MM.1S (cell line): ENCODE data around the gene PPP1R12A.

Source experiments
- DNase-seq: peaks from one replicate; pipeline ENCODE4 v3.0.0-alpha.2; 2015
- H2AFZ ChIP-seq: fragments of 300-600 bp; sonication (generic); 2 replicates; pipeline ENCODE4 v1.6.0; 2016; ENCODE audit warnings: antibody characterized with exemption, low read length
- H3F3A ChIP-seq: fragments of 300-600 bp; sonication (generic); 2 replicates; pipeline ENCODE4 v1.6.1; 2016; ENCODE audit warnings: mild to moderate bottlenecking, antibody characterized with exemption, low read length, moderate library complexity, mixed read lengths; ENCODE audit not compliant: insufficient read depth
- H3K27ac ChIP-seq: fragments of 300-600 bp; sonication (generic); 2 replicates; pipeline ENCODE4 v1.5.1; 2016; ENCODE audit warnings: mild to moderate bottlenecking, low read length
- H3K27me3 ChIP-seq: fragments of 300-600 bp; sonication (generic); replicated peaks from 2 replicates; pipeline ENCODE4 v1.6.0; 2016; ENCODE audit warnings: low read length; ENCODE audit not compliant: insufficient read depth
- H3K36me3 ChIP-seq: fragments of 300-600 bp; sonication (generic); replicated peaks from 2 replicates; pipeline ENCODE4 v1.6.1; 2016; ENCODE audit warnings: mild to moderate bottlenecking, low read length, mixed read lengths; ENCODE audit not compliant: insufficient read depth
- H3K4me1 ChIP-seq: fragments of 300-600 bp; sonication (generic); 2 replicates; pipeline ENCODE4 v1.6.1; 2016; ENCODE audit warnings: low read length, mixed read lengths
- H3K4me2 ChIP-seq: fragments of 300-600 bp; sonication (generic); 2 replicates; pipeline ENCODE4 v1.6.0; 2016; ENCODE audit warnings: low read depth, low read length
- H3K4me3 ChIP-seq: fragments of 300-600 bp; sonication (generic); 2 replicates; pipeline ENCODE4 v1.5.1; 2016; ENCODE audit warnings: low read length, mixed read lengths
- H3K79me2 ChIP-seq: fragments of 300-600 bp; sonication (generic); 2 replicates; pipeline ENCODE4 v1.6.1; 2016; ENCODE audit warnings: mixed run types, low read length, mixed read lengths
- H3K9ac ChIP-seq: fragments of 300-600 bp; sonication (generic); 2 replicates; pipeline ENCODE4 v1.6.1; 2016; ENCODE audit warnings: low read length, mixed read lengths
- H3K9me2 ChIP-seq: fragments of 300-600 bp; sonication (generic); replicated peaks from 2 replicates; pipeline ENCODE4 v1.6.1; 2016; ENCODE audit warnings: mild to moderate bottlenecking, low read length, mixed read lengths; ENCODE audit not compliant: insufficient read depth
- H3K9me3 ChIP-seq: fragments of 300-600 bp; sonication (generic); replicated peaks from 2 replicates; pipeline ENCODE4 v1.6.1; 2016; ENCODE audit warnings: mild to moderate bottlenecking, low read length, mixed read lengths; ENCODE audit not compliant: insufficient read depth
- H4K20me1 ChIP-seq: fragments of 300-600 bp; sonication (generic); 2 replicates; pipeline ENCODE4 v1.6.1; 2016; ENCODE audit warnings: mild to moderate bottlenecking, low read length, moderate library complexity, mixed read lengths; ENCODE audit not compliant: insufficient read depth
- EZH2 ChIP-seq: fragments of 300-600 bp; sonication (generic); optimal IDR thresholded peaks from 2 replicates; pipeline ENCODE3; 2017; ENCODE audit warnings: low read depth, mild to moderate bottlenecking, antibody characterized with exemption, low read length, mixed read lengths
- EZH2phosphoT487 ChIP-seq: fragments of 300-600 bp; sonication (generic); IDR thresholded peaks from 2 replicates; pipeline ENCODE4 v1.6.1; 2018; ENCODE audit warnings: antibody characterized with exemption, low read length
- TF ChIP-seq, protein P1 (sequence below): fragments of 300-600 bp; sonication (generic); IDR thresholded peaks from 2 replicates; pipeline ENCODE4 v1.5.1; 2016; ENCODE audit warnings: antibody characterized with exemption, low read length, mixed read lengths

Gene PPP1R12A

DNA sequence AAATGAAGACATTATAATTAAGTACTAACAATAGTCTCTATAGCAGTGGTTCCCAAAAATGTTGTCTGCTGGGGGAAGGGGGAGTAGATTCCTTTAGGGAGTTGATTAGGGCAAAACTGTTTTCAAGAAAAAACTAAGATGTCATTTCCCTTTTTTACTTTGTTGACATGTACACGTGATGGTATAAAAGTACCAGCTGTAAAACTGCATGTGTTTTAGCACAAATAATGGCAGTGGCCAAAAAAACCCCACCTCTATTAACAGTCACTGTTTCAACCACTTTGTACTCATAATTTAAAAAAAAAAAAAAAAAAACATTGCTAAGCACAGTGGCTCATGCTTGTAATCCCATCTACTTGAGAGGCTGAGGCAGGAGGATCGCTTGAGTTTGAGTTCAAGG is 61.7 kb downstream of the PPP1R12A start:
- Histone ChIP-seq H3K27me3 (no peaks in the 10 kb centered on the region), H3K4me3 (no peak overlapping the region), H4K20me1 (no peaks in the 10 kb centered on the region), H2AFZ (no peak overlapping the region), H3K4me1 (no peaks in the 10 kb centered on the region), H3K9ac (no peak overlapping the region), H3F3A (no peaks in the 10 kb centered on the region), H3K36me3 (peaks cover 10% of the 10 kb centered on the region; the same call in 1 of the 2 replicates), H3K4me2 (no peak overlapping the region), H3K9me2 (no peaks in the 10 kb centered on the region), H3K79me2 (peaks cover 87% of the 10 kb centered on the region), H3K9me3 (no peaks in the 10 kb centered on the region), H3K27ac (no peak overlapping the region)
- TF ChIP-seq, protein P1, sequence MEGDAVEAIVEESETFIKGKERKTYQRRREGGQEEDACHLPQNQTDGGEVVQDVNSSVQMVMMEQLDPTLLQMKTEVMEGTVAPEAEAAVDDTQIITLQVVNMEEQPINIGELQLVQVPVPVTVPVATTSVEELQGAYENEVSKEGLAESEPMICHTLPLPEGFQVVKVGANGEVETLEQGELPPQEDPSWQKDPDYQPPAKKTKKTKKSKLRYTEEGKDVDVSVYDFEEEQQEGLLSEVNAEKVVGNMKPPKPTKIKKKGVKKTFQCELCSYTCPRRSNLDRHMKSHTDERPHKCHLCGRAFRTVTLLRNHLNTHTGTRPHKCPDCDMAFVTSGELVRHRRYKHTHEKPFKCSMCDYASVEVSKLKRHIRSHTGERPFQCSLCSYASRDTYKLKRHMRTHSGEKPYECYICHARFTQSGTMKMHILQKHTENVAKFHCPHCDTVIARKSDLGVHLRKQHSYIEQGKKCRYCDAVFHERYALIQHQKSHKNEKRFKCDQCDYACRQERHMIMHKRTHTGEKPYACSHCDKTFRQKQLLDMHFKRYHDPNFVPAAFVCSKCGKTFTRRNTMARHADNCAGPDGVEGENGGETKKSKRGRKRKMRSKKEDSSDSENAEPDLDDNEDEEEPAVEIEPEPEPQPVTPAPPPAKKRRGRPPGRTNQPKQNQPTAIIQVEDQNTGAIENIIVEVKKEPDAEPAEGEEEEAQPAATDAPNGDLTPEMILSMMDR, result no peak
- TF ChIP-seq EZH2phosphoT487, result no peak
- TF ChIP-seq EZH2, result no peak
- DNase-seq, result no peak

DNA sequence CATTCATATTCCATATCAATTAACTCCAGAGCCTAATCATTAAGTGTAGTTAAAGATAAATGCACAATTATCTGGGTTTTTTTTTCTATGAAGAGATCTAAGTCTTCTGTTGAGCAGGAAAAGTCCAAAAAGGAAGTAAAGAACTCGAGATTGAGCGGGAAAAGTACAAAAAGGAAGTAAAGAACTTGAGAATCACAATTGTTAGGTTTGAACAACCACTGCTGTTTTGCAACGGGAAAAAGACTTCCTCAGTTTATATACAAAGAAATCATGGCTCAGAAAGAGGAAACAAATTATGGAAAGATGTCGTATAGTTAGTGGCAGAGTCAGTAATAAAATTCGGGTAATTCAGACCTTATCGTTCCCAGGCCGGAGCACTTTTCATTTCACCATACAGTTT is 63.3 kb downstream of the PPP1R12A start:
- no peak for DNase-seq
- Histone ChIP-seq H4K20me1 (no peaks in the 10 kb centered on the region), H3K79me2 (peaks cover 88% of the 10 kb centered on the region), H3K36me3 (peaks cover 10% of the 10 kb centered on the region; the same call in 1 of the 2 replicates), H3K9me3 (no peaks in the 10 kb centered on the region), H3K9me2 (no peaks in the 10 kb centered on the region), H2AFZ (no peak overlapping the region), H3K4me1 (no peaks in the 10 kb centered on the region), H3K27ac (no peak overlapping the region), H3K4me2 (no peak overlapping the region), H3K9ac (no peak overlapping the region), H3K4me3 (no peak overlapping the region), H3F3A (no peaks in the 10 kb centered on the region), H3K27me3 (no peaks in the 10 kb centered on the region)
- TF ChIP-seq, protein P1, result no peak
- TF ChIP-seq EZH2, result no peak
- TF ChIP-seq EZH2phosphoT487, result no peak

DNA sequence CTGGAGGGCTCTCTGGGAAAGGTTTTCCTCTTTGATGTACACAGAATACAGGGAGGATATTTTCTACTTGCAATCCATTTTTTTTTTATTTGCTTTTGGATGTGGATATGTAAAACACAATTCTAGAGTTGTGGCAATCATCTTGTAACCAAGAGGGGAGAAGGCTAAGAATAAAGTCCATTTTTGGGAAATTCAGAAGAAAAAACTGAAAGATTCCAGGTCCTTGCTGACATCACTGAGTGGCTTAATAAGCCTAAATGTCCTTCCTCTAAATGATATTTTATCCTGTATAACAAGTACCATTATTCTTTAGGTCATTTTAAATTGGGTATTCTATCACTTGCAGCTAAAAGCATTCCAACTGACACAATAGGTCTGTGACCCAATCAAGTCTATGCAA is 64.0 kb downstream of the PPP1R12A start:
- Histone ChIP-seq H4K20me1 (no peaks in the 10 kb centered on the region), H3K27me3 (no peaks in the 10 kb centered on the region), H3K9ac (no peak overlapping the region), H3K4me2 (no peak overlapping the region), H3K9me2 (no peaks in the 10 kb centered on the region), H3K79me2 (peaks cover 85% of the 10 kb centered on the region), H3K4me1 (no peaks in the 10 kb centered on the region), H2AFZ (no peak overlapping the region), H3K27ac (no peak overlapping the region), H3F3A (no peaks in the 10 kb centered on the region), H3K9me3 (no peaks in the 10 kb centered on the region), H3K36me3 (peaks cover 10% of the 10 kb centered on the region; the same call in 1 of the 2 replicates), H3K4me3 (no peak overlapping the region)
- TF ChIP-seq EZH2, result no peak
- TF ChIP-seq, protein P1, result no peak
- DNase-seq, result no peak
